Measurements from ENCODE around the gene GPRIN1.

The GPRIN1 gene

DNA sequence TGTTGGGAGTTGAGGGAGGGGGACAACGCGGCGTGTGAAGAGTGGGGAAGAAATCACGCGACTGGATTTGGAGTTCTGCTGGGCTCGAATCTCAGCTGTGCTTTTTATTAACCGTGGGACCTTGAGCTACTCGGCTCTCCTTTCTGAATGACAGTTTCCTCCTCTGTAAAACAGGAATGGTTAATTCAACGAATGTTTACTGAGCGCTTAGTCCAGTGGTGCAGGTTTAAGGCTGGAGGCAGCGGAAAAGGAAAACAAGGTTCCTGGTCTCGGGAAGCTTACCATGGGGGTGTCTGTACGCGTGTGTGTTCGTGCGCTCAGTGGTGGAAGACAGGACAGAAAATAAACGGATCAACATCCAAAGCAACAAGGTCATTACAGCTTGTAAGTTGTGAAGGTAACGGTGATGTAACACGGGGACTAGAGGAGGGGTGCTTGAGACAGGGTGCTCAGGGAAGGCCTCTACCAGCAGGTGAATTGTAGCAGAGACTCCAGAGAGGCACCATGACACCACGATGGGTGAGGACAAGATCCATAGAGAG is 20.8 kb upstream of the GPRIN1 start (continued):
- TF ChIP-seq, protein P1, sequence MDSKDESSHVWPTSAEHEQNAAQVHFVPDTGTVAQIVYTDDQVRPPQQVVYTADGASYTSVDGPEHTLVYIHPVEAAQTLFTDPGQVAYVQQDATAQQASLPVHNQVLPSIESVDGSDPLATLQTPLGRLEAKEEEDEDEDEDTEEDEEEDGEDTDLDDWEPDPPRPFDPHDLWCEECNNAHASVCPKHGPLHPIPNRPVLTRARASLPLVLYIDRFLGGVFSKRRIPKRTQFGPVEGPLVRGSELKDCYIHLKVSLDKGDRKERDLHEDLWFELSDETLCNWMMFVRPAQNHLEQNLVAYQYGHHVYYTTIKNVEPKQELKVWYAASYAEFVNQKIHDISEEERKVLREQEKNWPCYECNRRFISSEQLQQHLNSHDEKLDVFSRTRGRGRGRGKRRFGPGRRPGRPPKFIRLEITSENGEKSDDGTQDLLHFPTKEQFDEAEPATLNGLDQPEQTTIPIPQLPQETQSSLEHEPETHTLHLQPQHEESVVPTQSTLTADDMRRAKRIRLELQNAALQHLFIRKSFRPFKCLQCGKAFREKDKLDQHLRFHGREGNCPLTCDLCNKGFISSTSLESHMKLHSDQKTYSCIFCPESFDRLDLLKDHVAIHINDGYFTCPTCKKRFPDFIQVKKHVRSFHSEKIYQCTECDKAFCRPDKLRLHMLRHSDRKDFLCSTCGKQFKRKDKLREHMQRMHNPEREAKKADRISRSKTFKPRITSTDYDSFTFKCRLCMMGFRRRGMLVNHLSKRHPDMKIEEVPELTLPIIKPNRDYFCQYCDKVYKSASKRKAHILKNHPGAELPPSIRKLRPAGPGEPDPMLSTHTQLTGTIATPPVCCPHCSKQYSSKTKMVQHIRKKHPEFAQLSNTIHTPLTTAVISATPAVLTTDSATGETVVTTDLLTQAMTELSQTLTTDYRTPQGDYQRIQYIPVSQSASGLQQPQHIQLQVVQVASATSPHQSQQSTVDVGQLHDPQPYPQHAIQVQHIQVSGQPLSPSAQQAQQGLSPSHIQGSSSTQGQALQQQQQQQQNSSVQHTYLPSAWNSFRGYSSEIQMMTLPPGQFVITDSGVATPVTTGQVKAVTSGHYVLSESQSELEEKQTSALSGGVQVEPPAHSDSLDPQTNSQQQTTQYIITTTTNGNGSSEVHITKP (tag by site-specific recombination; IDR thresholded peaks at IDR 0.05), result peak; percentile 50
- TF ChIP-seq ZIC2 (tag by site-specific recombination; IDR thresholded peaks at IDR 0.05) (peak; percentile 2; the same call in 1 of the 2 replicates), ZNF10 (tag by site-specific recombination; IDR thresholded peaks at IDR 0.05) (no peak), ZBTB17 (tag by site-specific recombination; IDR thresholded peaks at IDR 0.05) (peak; percentile 90), ZFP69B (tag by site-specific recombination; IDR thresholded peaks at IDR 0.05) (peak; percentile 37; the same call in 1 of the 2 replicates), ZEB2 (tag by site-specific recombination; IDR thresholded peaks at IDR 0.05) (peak; percentile 31; the same call in 1 of the 2 replicates)
- TF ChIP-seq, protein P2, sequence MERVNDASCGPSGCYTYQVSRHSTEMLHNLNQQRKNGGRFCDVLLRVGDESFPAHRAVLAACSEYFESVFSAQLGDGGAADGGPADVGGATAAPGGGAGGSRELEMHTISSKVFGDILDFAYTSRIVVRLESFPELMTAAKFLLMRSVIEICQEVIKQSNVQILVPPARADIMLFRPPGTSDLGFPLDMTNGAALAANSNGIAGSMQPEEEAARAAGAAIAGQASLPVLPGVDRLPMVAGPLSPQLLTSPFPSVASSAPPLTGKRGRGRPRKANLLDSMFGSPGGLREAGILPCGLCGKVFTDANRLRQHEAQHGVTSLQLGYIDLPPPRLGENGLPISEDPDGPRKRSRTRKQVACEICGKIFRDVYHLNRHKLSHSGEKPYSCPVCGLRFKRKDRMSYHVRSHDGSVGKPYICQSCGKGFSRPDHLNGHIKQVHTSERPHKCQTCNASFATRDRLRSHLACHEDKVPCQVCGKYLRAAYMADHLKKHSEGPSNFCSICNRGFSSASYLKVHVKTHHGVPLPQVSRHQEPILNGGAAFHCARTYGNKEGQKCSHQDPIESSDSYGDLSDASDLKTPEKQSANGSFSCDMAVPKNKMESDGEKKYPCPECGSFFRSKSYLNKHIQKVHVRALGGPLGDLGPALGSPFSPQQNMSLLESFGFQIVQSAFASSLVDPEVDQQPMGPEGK (tag by site-specific recombination; IDR thresholded peaks at IDR 0.05), result peak; percentile 15; the same call in 1 of the 2 replicates

- ChIA-PET CTCF (interaction anchor here (0.6 to 1.1 kb wide), 6 partner anchors 28 to 680 kb away, joined by 3 to 4 read pairs (median 3); no protein-coding TSS in a partner anchor), POLR2A (interaction anchor here (0.7 to 2.0 kb wide), 6 partner anchors 9 to 94 kb away, joined by 3 to 10 read pairs (median 4); partner anchors contain the start of genes RNF44 and TSPAN17)
- Histone ChIP-seq H3K4me1 (ENCODE audit: control insufficient read depth, insufficient read depth, low read length) (peaks cover 6% of the 10 kb centered on the region; the same call in 1 of the 2 replicates), H3K36me3 (ENCODE audit: control insufficient read depth in 2 of 2, insufficient read depth in 1 of 2, low read length in 2 of 2) (no peaks in the 10 kb centered on the region), H3K4me3 (ENCODE audit: low read depth, low read length) (peak within 1 kb of the TSS; percentile 27), H3K9me3 (ENCODE audit: control insufficient read depth, insufficient read depth, low read depth, low read length) (no peaks in the 10 kb centered on the region), H3K27ac (ENCODE audit: extremely low read depth, low read depth, low read length) (no peak within 1 kb of the TSS)
- TF ChIP-seq ZNF140 (tag by site-specific recombination; IDR thresholded peaks at IDR 0.05) (no peak), TSHZ1 (tag by site-specific recombination; IDR thresholded peaks at IDR 0.05; ENCODE audit: borderline replicate concordance) (peak; percentile 13; the same call in 1 of the 2 replicates), ZNF747 (tag by site-specific recombination; IDR thresholded peaks at IDR 0.05) (no peak), BCL11B (tag by site-specific recombination; IDR thresholded peaks at IDR 0.05; ENCODE audit: low read depth) (no peak), ELK4 (IDR thresholded peaks at IDR 0.05; ENCODE audit: borderline replicate concordance, low read depth, low read length) (no peak), KLF10 (tag by site-specific recombination; IDR thresholded peaks at IDR 0.05) (peak; percentile 85; the same call in 1 of the 2 replicates), ZNF423 (tag by site-specific recombination; IDR thresholded peaks at IDR 0.05) (peak; percentile 97), SP2 (tag by site-specific recombination; IDR thresholded peaks at IDR 0.05) (peak; percentile 65), ZBTB20 (tag by site-specific recombination; IDR thresholded peaks at IDR 0.05) (peak; percentile 96), KLF1 (tag by site-specific recombination; IDR thresholded peaks at IDR 0.05) (peak; percentile 78)
- TF ChIP-seq, protein P2 (tag by site-specific recombination; IDR thresholded peaks at IDR 0.05), result peak; percentile 89; the same call in 1 of the 2 replicates
- TF ChIP-seq, protein P3, sequence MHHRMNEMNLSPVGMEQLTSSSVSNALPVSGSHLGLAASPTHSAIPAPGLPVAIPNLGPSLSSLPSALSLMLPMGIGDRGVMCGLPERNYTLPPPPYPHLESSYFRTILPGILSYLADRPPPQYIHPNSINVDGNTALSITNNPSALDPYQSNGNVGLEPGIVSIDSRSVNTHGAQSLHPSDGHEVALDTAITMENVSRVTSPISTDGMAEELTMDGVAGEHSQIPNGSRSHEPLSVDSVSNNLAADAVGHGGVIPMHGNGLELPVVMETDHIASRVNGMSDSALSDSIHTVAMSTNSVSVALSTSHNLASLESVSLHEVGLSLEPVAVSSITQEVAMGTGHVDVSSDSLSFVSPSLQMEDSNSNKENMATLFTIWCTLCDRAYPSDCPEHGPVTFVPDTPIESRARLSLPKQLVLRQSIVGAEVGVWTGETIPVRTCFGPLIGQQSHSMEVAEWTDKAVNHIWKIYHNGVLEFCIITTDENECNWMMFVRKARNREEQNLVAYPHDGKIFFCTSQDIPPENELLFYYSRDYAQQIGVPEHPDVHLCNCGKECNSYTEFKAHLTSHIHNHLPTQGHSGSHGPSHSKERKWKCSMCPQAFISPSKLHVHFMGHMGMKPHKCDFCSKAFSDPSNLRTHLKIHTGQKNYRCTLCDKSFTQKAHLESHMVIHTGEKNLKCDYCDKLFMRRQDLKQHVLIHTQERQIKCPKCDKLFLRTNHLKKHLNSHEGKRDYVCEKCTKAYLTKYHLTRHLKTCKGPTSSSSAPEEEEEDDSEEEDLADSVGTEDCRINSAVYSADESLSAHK (tag by site-specific recombination; IDR thresholded peaks at IDR 0.05), result no peak
Measured at GRCh38 chr5:176629853-176630680, 20.1 kb upstream of the GPRIN1 start, which contains the start of the genes EIF4E1B and SNCB. Gene EIF4E1B (plus strand): TSS chr5:176630675. CDS start chr5:176642788, 12,113 bp downstream. Gene SNCB (minus strand): TSS chr5:176630534. CDS start chr5:176629654, 880 bp downstream.
